Measurements from ENCODE around the gene MED17. TPM values are rescaled to one million over a fixed set of nuclear protein-coding genes. Genes with fewer than 3 reads are reported as not detected.
A peak's percentile ranks its signal among the peaks of the same experiment; 100 is the strongest.

MED17 gene
- total RNA-seq, 1 experiment from 2014 or later: 67.9 TPM

DNA sequence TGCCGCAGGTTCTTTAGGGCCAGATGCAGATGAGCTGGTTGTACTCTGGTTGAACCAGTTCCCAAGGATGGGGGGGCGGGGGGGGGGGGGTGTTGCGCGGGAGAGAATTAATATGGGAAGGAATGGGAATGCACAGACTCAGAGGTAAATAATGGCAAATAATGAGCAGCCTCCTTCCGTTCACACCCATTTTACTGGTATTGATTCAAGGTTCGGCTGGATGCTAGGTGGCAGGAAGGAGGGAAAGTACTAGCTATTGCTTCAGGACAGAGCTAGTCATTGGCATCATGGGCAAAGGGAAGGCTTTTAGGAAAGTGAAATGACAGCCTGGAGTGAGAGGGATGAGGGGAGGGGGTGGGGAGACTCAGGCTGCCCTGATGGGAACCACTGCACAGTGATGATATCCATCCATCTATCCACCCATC lies 66.5 kb downstream of the MED17 start, which contains the start of gene VSTM5:
Gene VSTM5, minus strand, starts transcription at position 25 of the 425 bp plus-strand sequence. CDS start 116 bp downstream, outside the sequence.
- no peaks in the 10 kb centered on the region for H3K9me3 ChIP-seq (ENCODE audit: low read depth, low read length, poor library complexity, severe bottlenecking)
- CTCF ChIA-PET: interaction anchor here (0.6 kb wide), 1 partner anchor 762 kb away, joined by 5 read pairs; no protein-coding TSS in a partner anchor
- H3K36me3 ChIP-seq (ENCODE audit: insufficient read depth, low read length, poor library complexity, severe bottlenecking): no peaks in the 10 kb centered on the region
- POLR2A ChIA-PET (ENCODE audit: low non-redundant PET): no interaction called here
- TF ChIP-seq, protein P1, sequence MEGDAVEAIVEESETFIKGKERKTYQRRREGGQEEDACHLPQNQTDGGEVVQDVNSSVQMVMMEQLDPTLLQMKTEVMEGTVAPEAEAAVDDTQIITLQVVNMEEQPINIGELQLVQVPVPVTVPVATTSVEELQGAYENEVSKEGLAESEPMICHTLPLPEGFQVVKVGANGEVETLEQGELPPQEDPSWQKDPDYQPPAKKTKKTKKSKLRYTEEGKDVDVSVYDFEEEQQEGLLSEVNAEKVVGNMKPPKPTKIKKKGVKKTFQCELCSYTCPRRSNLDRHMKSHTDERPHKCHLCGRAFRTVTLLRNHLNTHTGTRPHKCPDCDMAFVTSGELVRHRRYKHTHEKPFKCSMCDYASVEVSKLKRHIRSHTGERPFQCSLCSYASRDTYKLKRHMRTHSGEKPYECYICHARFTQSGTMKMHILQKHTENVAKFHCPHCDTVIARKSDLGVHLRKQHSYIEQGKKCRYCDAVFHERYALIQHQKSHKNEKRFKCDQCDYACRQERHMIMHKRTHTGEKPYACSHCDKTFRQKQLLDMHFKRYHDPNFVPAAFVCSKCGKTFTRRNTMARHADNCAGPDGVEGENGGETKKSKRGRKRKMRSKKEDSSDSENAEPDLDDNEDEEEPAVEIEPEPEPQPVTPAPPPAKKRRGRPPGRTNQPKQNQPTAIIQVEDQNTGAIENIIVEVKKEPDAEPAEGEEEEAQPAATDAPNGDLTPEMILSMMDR (conservative IDR thresholded peaks at IDR 0.05; ENCODE audit: low read depth, low read length): no peak
- TF ChIP-seq EZH2 (IDR thresholded peaks at IDR 0.05; ENCODE audit: borderline replicate concordance, low read depth, low read length, poor library complexity, severe bottlenecking): no peak
- H3K4me1 ChIP-seq (ENCODE audit: insufficient read depth, low read length, poor library complexity, severe bottlenecking): no peaks in the 10 kb centered on the region
- intact Hi-C loops (cut with micrococcal nuclease; ENCODE audit: unreplicated experiment): no loop called here
- BruUV-seq (replicated peaks): no TSS peak
- no peaks in the 10 kb centered on the region for H3K27me3 ChIP-seq (replicated peaks; ENCODE audit: insufficient read depth, low read depth, low read length, poor library complexity)
- H3K4me3 ChIP-seq (ENCODE audit: low read depth, low read length, poor library complexity, severe bottlenecking): peak within 1 kb of the TSS; percentile 37
- no peak within 1 kb of the TSS for H3K27ac ChIP-seq (ENCODE audit: low read depth, low read length, poor library complexity, severe bottlenecking)
- DNase-seq (ENCODE audit: low spot score): no peak

DNA sequence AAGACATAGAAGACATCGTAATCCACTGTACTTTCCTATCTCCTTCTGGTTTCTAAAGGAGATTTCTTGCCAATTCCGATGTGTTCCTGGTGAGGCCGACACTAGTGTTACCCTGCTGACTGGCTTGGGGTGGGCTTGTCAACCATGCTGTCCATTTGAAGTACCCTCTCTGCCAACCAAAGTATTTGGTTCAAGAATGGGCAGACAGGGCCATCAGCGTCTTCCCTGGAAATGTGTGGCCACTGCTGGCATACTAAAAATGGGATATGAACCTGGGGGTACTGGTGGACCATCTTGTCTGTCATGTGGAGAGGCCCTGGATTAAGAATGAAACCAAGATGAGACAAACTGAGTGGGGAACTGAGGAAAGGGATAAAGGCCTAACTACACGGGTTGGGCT lies 68.2 kb downstream of the MED17 start:
- Histone ChIP-seq H3K27me3 (replicated peaks; ENCODE audit: insufficient read depth, low read depth, low read length, poor library complexity) (no peaks in the 10 kb centered on the region), H3K4me1 (ENCODE audit: insufficient read depth, low read length, poor library complexity, severe bottlenecking) (no peaks in the 10 kb centered on the region), H3K9me3 (ENCODE audit: low read depth, low read length, poor library complexity, severe bottlenecking) (no peaks in the 10 kb centered on the region), H3K36me3 (ENCODE audit: insufficient read depth, low read length, poor library complexity, severe bottlenecking) (no peaks in the 10 kb centered on the region), H3K27ac (ENCODE audit: low read depth, low read length, poor library complexity, severe bottlenecking) (no peak overlapping the region), H3K4me3 (ENCODE audit: low read depth, low read length, poor library complexity, severe bottlenecking) (no peak overlapping the region)
- POLR2A ChIA-PET (ENCODE audit: low non-redundant PET): no interaction called here
- CTCF ChIA-PET: no interaction called here
- intact Hi-C loops (cut with micrococcal nuclease; ENCODE audit: unreplicated experiment): no loop called here
- BruUV-seq (replicated peaks): no TSS peak
- TF ChIP-seq, protein P1 (conservative IDR thresholded peaks at IDR 0.05; ENCODE audit: low read depth, low read length): no peak
- TF ChIP-seq EZH2 (IDR thresholded peaks at IDR 0.05; ENCODE audit: borderline replicate concordance, low read depth, low read length, poor library complexity, severe bottlenecking): no peak
- DNase-seq (ENCODE audit: low spot score): no peak

DNA sequence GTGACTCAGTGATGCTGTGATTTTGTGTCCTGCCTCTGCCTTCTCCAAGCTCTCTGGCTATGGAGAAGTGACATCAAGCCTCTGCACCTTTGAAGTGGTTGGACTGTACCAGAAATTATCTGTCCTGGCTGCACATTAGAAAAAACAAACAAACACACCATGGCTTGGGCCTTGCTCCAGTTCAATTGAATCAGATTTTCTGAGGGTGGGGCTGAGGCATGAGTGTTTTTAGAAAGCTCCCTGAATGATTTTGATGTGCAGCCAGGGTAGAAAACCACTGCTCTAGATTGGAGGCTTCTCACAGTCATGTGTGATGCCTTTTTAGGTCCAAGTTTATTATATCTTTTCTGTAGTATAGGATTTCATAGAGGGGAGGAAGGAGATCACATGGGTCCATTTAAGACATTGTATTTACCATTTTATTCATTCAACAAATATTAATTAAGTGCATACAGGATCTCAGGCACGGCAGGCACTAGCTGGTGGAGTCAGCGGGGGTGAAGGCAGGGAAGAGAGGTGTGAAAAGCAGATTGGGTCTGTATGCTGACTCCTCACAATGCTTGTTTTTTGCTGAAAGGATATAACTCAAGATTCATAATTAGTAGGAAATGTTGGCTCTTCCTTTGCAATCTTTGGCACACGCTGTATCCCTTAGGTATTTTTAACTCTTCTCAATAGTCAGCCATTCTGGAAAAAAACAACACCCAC lies 73.5 kb downstream of the MED17 start:
- CTCF ChIA-PET: no interaction called here
- no peaks in the 10 kb centered on the region for H3K4me1 ChIP-seq (ENCODE audit: insufficient read depth, low read length, poor library complexity, severe bottlenecking)
- BruUV-seq (replicated peaks): no TSS peak
- intact Hi-C loops (cut with micrococcal nuclease; ENCODE audit: unreplicated experiment): no loop called here
- POLR2A ChIA-PET (ENCODE audit: low non-redundant PET): no interaction called here
- H3K4me3 ChIP-seq (ENCODE audit: low read depth, low read length, poor library complexity, severe bottlenecking): no peak overlapping the region
- H3K27me3 ChIP-seq (replicated peaks; ENCODE audit: insufficient read depth, low read depth, low read length, poor library complexity): no peaks in the 10 kb centered on the region
- no peak overlapping the region for H3K27ac ChIP-seq (ENCODE audit: low read depth, low read length, poor library complexity, severe bottlenecking)
- DNase-seq (ENCODE audit: low spot score): no peak
- TF ChIP-seq, protein P1 (conservative IDR thresholded peaks at IDR 0.05; ENCODE audit: low read depth, low read length): no peak
- TF ChIP-seq EZH2 (IDR thresholded peaks at IDR 0.05; ENCODE audit: borderline replicate concordance, low read depth, low read length, poor library complexity, severe bottlenecking): no peak
- H3K36me3 ChIP-seq (ENCODE audit: insufficient read depth, low read length, poor library complexity, severe bottlenecking): no peaks in the 10 kb centered on the region
- no peaks in the 10 kb centered on the region for H3K9me3 ChIP-seq (ENCODE audit: low read depth, low read length, poor library complexity, severe bottlenecking)
